Left ventricle myocardium superior (tissue), 1 donor: ENCODE measurements around the gene COL4A1. TPM values are rescaled to one million over a fixed set of nuclear protein-coding genes. Genes with fewer than 3 reads are reported as not detected.

Source experiments
- ATAC-seq: fragments of 200-7000 bp; cut with Tn5 transposase; one replicate; pipeline ENCODE4 v1.9.1; 2020; ENCODE audit warnings: mild to moderate bottlenecking, moderate library complexity
- DNase-seq: peaks from one replicate; pipeline ENCODE4 v3.0.0-alpha.2; 2020
- intact Hi-C: fragments of 100-400 bp; cut with micrococcal nuclease; formaldehyde crosslinking; loops from one replicate; pipeline ENCODE4 v1.11.0; 2022
- total RNA-seq: library from RNA; stranded (reverse); fragmentation: NEBNext Ultra II Directional; extraction: Animal tissue kit (Norgen Biotek cat#: 25700); gene quantifications from one replicate; pipeline ENCODE4 v1.2.1, GENCODE V29; 2021
- donor health status: DM: no; HTN: yes; CAD: no; lungs with severe emphysema.

Gene COL4A1
- total RNA-seq, 1 donor from 2014 or later = 119 TPM

DNA sequence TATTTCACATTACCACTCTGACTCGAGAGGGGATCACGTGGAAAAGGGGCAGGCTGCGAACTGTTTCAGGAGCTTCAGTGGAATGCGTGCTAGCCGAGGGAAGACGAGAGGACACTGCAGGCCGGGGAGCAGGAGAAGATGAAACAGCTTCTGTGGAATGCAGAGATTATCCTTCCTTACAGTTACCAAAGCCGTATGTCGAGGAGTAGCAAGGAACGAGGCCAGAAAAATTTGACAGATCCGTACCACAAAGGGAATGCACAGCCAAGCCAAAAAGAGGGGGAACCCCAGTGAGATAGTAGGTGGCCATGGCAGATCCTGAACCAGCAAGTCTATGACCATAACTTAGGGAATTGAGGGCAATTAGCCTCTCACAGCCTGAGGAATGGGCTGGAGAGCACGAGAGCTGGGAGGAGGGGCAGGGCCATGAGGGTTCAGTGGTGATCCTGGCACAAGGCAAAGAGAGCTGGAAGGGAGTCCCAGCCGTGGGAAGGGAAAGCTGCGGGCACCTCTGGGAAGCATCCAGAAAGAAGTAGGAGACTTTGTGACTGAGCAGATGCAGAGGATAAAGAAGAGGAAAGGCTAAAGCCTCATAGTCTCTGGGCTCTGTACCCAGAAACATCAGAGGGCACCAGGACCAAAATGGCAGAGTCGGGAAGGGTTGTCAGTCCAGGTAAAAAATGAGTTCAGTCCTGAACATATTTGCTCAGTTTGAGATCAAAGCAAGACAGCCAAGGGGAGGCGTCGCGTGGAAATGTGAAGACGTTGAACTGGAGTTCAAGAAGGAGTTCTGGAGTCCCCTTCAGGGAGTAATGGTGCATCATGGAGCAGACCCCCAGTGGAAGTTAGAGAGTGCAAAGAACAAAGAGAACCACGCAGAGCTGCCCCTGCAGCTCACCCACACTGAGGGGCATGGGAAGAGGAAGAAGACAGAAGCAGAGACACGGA, 5.1 kb downstream of the COL4A1 start:
- DNase-seq (peak; percentile 23), ATAC-seq (peak; percentile 2)
- intact Hi-C loops = loop anchor here (10.0 kb wide), 2 partner anchors 67 to 113 kb away; no protein-coding TSS in a partner anchor

DNA sequence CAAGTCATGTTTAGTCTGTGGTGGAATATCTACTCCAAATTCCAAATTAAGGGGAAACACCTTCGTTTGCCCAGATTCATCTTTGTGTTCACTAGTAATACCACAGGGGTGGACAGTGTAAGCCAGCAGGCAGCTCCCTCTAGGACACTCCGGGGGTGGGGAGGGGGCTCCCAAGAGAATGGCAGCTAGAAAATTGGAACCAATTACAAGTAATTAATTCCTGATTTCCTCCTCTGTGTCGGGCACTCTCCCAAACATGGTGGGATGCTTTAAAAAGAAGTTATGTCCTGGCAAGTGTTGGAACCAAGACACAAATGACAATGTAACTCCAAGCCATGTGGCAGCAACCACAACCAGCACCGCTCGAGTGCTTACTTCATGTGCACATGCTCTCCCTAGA, 5.9 kb downstream of the COL4A1 start:
- DNase-seq (no peak), ATAC-seq (no peak)
- intact Hi-C loops = loop anchor here (10.0 kb wide), 2 partner anchors 66 to 114 kb away; no protein-coding TSS in a partner anchor

DNA sequence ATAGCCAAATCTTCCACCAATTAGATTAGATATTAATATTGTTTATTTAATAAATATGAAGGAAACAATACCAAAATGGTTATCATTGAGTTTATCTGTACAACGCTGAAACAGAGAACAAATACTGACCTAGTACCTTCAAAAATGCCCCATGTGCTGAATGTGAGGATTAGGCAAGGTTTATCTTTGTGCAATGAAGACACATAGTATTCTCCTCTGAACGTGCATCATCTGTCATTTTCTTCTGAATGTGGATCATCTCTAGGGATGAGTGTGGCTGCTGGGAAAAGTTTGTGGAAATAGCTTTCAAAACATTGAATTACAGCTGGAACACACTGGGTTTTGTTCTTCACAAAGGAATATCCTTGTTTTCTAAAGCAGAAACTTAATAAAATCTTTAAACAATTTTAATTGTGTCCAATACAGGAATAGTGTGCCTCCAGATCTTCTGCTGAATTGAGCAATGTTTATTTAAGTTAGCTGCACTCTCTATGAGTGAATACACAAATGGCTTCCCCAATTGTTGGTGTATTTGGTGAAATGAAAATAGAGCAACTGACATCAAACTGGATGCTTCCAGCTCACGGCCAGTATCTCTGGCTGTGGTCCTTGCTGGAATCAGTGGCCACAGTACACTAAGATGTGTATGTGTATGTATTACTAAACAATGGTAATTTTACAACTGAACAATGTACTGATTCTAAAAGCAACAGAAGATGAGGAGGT, 6.7 kb downstream of the COL4A1 start:
- intact Hi-C loops = loop anchor here (10.0 kb wide), 2 partner anchors 65 to 115 kb away; no protein-coding TSS in a partner anchor
- no peak for ATAC-seq

DNA sequence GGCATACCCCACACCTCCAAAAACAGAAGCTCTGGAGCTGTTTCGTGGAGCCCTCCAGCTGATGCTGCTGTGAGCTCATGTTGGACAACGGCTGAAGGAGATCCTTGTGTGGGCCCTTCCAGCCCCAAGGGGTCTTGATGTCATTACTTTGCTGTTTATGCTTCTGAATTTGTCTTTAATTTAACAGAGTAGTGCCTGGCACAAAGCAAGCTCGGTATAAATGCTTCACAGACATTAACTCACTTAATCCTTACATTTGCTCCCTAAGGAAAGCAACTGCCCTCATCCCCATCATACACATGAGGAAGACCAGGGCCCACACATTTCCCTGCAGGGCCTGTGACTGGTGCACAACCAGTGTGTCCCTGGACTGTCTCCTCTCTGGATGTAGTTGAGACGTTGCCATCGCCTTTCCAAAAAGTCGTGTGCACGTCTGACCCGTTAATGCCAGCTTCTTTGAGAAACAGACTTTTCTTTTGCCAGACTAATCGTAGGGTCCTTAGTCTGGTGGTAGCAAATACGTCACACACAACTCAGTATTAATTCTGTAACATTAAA, 7.6 kb downstream of the COL4A1 start:
- intact Hi-C loops = no loop called here
- ATAC-seq (peak; percentile 2), DNase-seq (no peak)

More for the DNA sequence above, 6.7 kb downstream of the COL4A1 start:
- DNase-seq = no peak

DNA sequence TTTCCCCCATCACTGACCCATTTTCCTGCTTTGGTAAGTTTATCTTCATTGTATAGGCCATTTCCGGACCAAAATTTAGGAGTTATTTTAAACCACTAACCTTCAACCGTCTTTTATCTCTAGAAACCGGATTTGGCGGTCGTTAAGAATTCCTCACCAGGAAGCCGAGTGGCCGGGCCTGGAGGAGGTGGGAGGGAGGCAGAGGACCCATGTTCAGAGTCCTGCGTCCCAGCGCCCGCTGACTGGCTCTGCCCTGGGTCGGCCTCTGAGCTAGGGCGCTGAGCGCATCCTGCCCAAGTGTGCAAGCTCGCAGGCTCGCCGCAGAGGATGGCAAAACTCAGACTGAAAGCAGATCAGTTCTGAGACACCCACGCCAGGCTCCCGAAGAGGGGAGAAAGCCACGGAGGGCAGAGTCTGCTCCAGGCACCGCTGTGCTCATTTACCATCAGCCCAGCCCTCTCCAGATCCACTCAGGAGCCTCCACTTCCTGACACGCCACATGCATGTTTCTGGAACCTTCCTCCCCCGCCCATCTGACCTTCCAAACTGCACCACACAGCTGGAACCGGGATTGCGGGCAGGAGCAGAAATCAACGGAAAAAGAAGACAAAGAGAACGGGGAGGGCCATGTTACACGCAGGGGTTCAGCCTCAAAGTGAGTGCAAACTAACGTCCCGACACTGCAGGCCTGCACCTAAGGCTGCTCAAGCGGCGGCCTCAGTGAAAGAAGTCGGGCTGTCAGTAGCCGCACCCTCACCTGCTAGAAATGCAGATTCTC, 8.3 kb downstream of the COL4A1 start:
- DNase-seq = peak; percentile 58
- intact Hi-C loops = no loop called here

DNA sequence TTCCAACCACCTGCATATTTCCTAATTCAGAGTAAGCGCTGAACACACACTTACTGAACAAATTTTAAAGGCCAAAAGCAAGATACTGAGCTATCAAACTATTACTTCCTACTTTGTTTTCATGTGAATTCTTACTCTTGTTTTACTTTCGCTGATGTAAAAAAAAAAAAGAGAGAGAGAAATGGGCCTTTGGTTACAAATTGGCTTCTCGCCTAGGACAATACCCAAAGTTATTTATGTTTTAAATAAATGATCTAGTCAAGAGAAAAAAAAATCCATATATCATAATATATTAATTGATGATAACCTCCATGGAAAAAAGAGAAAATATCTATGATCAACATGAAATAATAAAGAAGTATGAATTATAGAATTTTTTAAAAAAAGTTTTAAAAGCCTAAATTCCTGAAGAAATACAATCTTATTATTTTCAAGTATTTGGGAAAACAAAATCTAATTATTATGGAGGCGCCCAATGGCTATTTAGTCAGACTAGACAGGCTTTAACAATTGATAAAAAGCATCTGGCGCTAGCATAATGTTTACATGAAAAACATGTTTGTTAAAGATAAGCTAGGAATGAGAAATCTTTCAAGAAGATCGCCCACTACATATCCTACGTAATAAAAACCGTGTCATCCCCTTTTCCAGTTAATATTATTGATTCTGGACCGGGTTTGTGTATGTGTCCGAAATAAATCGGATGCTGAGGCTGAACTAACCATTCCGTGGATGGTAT, 9.0 kb downstream of the COL4A1 start:
- intact Hi-C loops = no loop called here
- DNase-seq (no peak), ATAC-seq (no peak)

More for the DNA sequence above, 8.3 kb downstream of the COL4A1 start:
- peak; percentile 58 for ATAC-seq

DNA sequence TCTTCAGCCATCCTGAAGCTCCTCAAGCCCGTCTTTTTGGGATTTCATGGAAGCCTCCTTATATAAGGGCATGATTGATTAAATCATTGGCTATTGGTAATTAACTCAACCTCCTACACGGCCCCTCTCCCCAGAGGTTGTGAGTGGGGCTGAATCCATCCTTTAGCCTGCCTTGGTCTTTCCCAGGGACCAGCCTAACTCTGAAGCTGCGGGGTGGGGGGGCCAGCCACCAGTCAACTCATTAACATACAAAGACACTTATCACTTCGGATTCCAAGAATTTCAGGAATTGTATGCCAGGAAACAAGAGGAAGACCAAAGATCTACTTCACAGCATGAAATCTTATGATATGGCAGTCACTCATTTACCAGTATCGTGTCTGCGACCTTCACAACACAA, 9.9 kb downstream of the COL4A1 start:
- intact Hi-C loops = no loop called here
- ATAC-seq (no peak), DNase-seq (no peak)

DNA sequence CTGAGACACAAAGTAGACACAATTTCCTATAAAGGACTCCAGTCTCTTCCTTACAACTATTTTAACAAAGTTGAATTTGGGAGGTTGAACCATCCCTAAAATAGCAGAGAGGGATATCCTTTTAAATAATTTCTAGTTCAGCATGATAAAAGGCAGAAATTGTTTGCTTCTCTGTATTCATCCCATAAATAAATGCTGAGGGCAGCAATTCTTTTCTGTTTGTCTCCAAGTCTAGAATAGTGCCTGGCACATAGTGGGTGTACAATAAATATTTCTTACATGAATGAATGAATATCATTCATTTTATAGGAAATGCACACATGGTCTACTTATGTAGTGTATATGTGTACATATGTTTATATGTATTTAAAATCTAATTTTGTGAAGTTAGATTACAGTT, 12.3 kb downstream of the COL4A1 start:
- DNase-seq (no peak), ATAC-seq (no peak)
- intact Hi-C loops = no loop called here

DNA sequence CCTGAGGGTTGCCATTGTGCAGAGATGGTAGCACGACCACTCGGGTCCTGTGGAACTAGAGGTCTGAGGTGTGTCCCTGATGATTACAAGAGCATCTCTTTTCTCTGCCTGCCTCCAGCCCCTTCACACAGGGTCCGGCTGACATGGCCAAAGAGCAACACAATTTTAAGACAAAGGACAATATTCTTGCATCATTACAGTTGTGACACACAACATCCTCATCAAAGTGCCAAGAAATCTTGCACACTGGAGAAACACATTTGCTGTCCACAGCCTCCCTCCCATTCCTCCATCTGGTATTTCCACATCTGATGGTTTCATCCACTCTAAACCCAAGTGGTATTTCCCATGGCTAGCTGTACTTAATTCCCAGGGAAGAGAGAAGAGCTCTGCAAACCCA, 12.8 kb downstream of the COL4A1 start:
- ATAC-seq (peak; percentile 70), DNase-seq (no peak)
- intact Hi-C loops = no loop called here

DNA sequence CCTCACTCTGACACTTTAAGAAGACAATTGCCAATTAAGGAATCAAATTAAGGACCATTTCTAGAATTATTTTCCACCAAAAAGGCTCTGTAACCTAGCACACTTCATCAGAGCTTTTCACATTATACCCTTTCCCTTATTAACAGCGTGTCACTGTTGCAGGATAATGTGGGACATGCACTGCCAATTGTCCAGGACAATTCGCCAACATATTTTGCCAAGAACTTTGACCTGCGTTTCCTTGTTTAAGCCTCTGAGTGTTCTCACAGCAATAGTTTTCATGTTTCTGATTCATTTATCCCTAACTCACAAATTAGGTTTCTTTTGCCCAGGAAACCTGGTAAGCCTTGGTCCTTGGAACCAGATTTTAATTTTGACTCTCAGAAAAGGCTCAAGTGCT, 13.3 kb downstream of the COL4A1 start:
- ATAC-seq (peak; percentile 48), DNase-seq (no peak)
- intact Hi-C loops = no loop called here

DNA sequence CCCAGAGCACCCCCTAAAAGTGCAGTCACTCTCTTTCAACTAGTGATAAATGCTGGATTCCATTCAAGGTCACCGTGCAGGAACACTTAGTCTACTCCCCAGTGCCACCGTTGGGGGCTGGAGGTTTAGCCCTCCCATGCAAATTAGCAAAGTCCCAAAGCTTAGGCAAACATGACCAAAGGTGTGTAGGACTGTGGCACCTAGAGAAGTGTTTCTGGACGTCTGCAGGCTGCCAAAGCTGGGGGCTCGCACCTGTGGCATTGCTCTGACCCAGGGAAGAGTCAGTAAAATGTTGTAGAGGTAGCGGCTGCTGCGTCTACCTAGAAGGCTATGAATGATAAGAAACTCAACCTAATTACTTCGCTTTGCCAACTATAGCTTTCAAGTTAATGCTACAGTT, 13.9 kb downstream of the COL4A1 start:
- ATAC-seq (peak; percentile 14), DNase-seq (no peak)
- intact Hi-C loops = no loop called here

DNA sequence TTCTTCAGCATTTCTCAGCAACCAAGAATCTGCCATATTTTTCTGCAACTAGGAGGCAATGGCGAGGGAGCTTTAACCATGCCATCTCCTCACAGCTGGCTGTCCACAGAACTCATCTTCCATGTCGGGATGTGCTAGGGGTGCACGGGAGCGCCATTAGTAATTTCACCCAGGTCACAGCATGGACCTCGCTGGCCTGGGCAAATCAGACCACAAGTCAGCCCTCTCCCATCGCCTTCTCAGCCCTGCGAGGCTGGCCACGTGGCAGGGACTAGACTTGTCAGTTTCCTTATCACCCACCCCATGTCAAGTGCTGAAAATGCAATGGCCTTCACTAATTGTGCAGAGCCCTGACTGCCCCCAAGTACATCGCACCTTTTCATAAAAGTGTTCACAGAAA, 15.7 kb downstream of the COL4A1 start:
- ATAC-seq = no peak
- intact Hi-C loops = no loop called here
- no peak for DNase-seq

DNA sequence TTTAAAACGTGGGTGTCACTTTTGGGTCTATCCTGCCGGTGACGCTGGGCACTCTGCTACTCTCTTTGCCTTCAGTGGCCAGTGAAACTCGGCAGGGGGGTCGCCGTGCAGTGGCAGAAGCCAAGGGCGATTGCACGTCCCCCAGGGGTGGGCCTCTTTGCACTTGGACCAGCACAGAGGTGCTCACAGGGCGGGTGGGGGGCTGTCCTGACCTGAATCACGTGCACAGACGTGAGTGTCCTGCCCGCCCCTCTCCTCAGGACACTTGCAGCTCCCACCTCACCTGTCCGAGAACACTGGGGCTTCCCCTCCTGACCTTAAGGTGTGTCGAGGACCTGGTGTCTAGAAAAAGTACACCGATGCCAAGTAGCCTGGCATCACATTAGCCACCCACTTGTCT, 16.1 kb downstream of the COL4A1 start:
- intact Hi-C loops = no loop called here
- no peak for ATAC-seq
- DNase-seq = no peak

DNA sequence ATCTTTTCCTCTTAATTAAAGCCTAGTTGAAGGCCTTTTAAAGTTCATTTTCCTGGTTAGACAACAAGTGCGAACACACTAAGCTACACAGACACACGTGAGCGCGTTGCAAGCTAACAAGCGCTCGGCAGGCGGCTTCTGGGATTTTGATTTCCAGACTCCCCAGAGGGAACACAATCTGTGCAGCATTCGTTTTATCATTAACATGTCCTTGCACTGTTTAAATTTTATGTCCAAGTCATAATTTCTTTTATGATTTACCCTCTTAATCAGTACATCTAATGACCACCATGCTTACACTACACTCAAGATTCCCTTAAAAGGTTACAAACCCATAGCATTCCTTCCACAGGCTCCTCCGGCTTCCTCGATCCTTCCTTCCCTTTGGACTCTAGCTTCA, 16.8 kb downstream of the COL4A1 start:
- no peak for ATAC-seq
- intact Hi-C loops = no loop called here
- no peak for DNase-seq

DNA sequence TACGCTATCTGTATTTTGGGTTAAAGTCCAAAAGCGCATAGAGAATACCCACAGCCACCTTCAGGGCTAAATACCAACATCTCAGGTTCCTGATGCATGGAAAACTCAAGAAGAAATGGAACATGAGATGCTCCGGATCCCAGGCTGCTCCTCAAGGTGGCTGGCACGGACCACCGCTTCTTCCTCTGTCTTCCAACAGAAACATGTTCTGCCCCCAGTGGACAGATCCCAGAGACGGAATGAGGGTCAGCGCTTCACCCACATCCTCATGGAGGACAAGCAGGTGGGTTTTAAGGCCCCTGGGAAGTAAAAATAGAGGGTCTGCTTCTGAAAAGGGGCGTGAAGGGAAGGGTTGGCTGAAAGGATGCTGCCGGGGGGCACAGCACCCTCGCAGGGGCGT, 17.3 kb downstream of the COL4A1 start:
- DNase-seq (no peak), ATAC-seq (no peak)
- intact Hi-C loops = no loop called here

DNA sequence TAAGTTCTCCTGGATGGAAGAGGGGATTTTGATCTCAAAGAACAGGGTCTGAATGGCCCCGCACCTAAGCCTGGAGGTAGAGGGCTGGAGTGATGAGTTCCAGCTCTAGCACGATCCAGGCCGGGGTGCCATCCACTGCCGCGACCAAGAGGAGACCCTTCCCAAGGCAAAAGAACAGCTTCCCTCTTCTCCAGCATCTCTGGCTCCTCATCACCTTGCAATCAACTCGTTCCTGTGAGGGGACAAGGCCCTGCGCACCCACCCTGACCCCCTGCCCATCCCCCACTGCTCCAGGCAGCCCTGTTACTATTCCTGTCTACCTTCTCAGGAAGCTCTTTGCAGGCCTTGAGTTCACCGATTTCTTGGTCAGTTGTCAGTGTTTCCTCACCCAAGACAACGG, 17.8 kb downstream of the COL4A1 start:
- DNase-seq (no peak), ATAC-seq (no peak)
- intact Hi-C loops = no loop called here

DNA sequence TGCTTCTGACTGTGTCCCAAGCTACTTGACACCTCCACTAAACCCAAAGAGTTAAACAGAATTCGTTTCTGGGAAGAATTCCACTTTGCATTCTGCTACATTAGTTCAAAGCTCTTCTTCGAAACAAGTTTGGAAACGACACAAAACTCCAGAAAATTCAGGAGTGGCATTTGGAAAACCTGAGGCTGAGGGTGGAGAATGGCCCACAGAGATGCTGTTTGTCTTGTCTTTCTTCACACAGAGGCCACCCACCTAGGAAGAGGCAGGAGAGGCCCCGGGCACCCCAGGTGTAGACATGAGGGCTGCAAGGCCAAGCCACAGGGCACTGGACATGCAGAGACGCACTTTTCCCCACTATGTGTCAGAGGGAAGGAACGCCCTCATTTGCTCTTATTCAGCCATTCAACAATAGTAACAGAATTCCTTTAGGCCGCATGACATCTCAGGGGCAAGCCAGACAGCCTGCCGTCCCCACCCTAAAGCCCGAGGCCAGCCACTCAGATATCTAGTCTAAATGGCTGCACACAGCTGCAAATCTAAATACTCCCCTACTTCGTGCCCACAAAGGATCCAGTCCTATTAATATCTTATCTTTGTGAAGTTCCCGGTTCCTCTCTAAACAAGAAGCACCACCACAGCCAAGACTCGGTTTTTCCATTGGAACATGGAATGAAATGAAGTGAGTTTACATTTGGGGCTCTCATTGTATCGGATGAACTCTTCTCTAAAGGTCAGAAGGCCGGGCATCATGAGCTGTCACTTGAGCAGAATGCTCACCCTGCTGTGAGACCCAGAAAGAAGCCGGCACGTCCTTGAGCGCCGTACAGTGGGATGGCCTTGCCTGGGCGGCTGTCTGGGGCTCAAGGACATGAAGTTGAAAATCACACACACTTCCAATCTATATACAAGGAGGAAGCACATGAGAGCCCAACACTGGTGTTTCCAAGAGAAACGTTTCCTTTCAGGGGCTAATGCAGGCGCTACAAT, 19.8 kb downstream of the COL4A1 start:
- no peak for DNase-seq
- intact Hi-C loops = no loop called here
- ATAC-seq = peak; percentile 78
